Natural killer cell (primary cell): ENCODE data around the gene PI16. TPM values are rescaled to one million over a fixed set of nuclear protein-coding genes. Genes with fewer than 3 reads are reported as not detected.

Source experiments
- ATAC-seq, 3 donors: fragments of 150-1000 bp in 2 of 3; fragments of 200-7000 bp in 1 of 3; cut with Tn5 transposase; 1 replicate in 1 of 3; 2 replicates in 2 of 3; pipeline ENCODE4 v1.10.0; 2021; ENCODE audit warnings: mild to moderate bottlenecking in 2 of 3, moderate library complexity in 2 of 3
- DNase-seq, 2 donors: peaks; one replicate each; pipeline versions ENCODE4 v3.0.0 to v3.0.0-alpha.2; 2013 to 2021; ENCODE audit warnings: mixed read lengths in 1 of 2
- H3K27ac ChIP-seq: one replicate; pipeline ENCODE4 v1.5.1; 2013; ENCODE audit warnings: mild to moderate bottlenecking, low read length
- H3K27me3 ChIP-seq: one replicate; pipeline ENCODE4 v1.6.1; 2013; ENCODE audit warnings: low read length; ENCODE audit not compliant: control insufficient read depth, insufficient read depth
- H3K36me3 ChIP-seq: one replicate; pipeline ENCODE4 v1.6.1; 2013; ENCODE audit warnings: low read length; ENCODE audit not compliant: control insufficient read depth, insufficient read depth
- H3K4me1 ChIP-seq: one replicate; pipeline ENCODE4 v1.6.1; 2013; ENCODE audit warnings: low read length; ENCODE audit not compliant: control insufficient read depth, insufficient read depth
- H3K4me3 ChIP-seq: one replicate; pipeline ENCODE4 v1.5.1; 2013; ENCODE audit warnings: low read length
- H3K9me3 ChIP-seq: one replicate; pipeline ENCODE4 v1.6.1; 2013; ENCODE audit warnings: low read length; ENCODE audit not compliant: control insufficient read depth, insufficient read depth
- H3K27ac Mint-ChIP-seq, 2 donors: one replicate each; pipeline ENCODE4 v1.8.0; 2022; ENCODE audit warnings: mild to moderate bottlenecking in 2 of 2, mixed read lengths in 2 of 2, moderate library complexity in 1 of 2
- H3K27me3 Mint-ChIP-seq, 2 donors: one replicate each; pipeline ENCODE4 v1.8.0; 2022; ENCODE audit warnings: low read depth in 2 of 2, mixed read lengths in 2 of 2
- H3K36me3 Mint-ChIP-seq: one replicate; pipeline ENCODE4 v1.8.0; 2022; ENCODE audit warnings: mixed read lengths
- H3K4me1 Mint-ChIP-seq, 2 donors: one replicate each; pipeline ENCODE4 v1.8.0; 2022; ENCODE audit warnings: mixed read lengths in 2 of 2
- H3K4me3 Mint-ChIP-seq: one replicate; pipeline ENCODE4 v1.8.0; 2022; ENCODE audit warnings: mild to moderate bottlenecking, moderate library complexity, mixed read lengths
- H3K9me3 Mint-ChIP-seq, 2 donors: one replicate each; pipeline ENCODE4 v1.8.0; 2022; ENCODE audit warnings: mixed read lengths in 2 of 2
- WGBS: methylation state at CpG from one replicate; pipeline ENCODE4 v1.1.7; 2013; ENCODE audit warnings: missing lambda C conversion rate; ENCODE audit not compliant: insufficient coverage; 5-methylcytosine and 5-hydroxymethylcytosine counted together
- intact Hi-C: fragments of 100-400 bp; cut with micrococcal nuclease; formaldehyde crosslinking; loops from one replicate; pipeline ENCODE4 v1.14.2; 2022
- total RNA-seq, 4 donors: library from RNA; stranded (reverse); fragments of 120-200 nt in 1 of 4; gene quantifications; one replicate each; pipeline versions ENCODE4 v1.2.3 to v1.2.4, GENCODE V29; 2013 to 2022
- TF ChIP-seq, protein P1 (sequence below): fragments of 200-600 bp; IDR thresholded peaks from one replicate; pipeline ENCODE4 v1.8.0; 2022; ENCODE audit warnings: antibody characterized with exemption

PI16 gene, protein sequence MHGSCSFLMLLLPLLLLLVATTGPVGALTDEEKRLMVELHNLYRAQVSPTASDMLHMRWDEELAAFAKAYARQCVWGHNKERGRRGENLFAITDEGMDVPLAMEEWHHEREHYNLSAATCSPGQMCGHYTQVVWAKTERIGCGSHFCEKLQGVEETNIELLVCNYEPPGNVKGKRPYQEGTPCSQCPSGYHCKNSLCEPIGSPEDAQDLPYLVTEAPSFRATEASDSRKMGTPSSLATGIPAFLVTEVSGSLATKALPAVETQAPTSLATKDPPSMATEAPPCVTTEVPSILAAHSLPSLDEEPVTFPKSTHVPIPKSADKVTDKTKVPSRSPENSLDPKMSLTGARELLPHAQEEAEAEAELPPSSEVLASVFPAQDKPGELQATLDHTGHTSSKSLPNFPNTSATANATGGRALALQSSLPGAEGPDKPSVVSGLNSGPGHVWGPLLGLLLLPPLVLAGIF
- total RNA-seq, result 1 to 10 TPM in 2 of 3 donors, under 1 TPM in 1; 0.33 to 1.8 (median 1.1) TPM
- total RNA-seq (2013), result 8.0 TPM

DNA sequence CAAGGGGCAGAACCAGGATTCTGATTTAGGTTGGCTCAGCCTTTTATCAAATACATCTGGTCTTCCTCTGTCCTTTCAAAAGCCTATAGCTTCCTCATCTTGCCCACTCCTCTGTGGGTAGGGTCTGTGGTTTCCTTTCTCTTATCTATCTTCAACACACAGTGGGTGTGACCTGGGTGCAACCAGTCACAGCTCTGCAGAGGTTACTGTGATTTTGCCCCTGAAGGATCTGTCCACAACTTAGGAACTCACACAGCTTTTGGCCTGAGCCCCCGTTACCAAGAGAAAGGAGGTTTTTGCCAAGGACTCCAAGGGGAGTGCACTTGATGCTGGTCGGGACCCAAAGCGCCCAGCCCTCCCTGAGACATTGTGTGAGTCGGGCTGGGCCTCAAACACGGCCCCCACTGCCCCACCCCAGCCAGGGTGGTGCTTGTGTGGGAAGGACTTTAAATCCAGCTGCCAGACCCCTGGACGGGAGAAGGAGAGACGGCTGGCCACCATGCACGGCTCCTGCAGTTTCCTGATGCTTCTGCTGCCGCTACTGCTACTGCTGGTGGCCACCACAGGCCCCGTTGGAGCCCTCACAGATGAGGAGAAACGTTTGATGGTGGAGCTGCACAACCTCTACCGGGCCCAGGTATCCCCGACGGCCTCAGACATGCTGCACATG is at the start of gene PI16:
Gene PI16 (plus strand): TSS at position 477 of the 670 bp plus-strand sequence. CDS start 23 bp downstream, at position 500.
- Histone ChIP-seq H3K27ac (no peak within 1 kb of the TSS), H3K4me3 (no peak within 1 kb of the TSS), H3K27me3 (no peaks in the 10 kb centered on the region), H3K9me3 (no peaks in the 10 kb centered on the region), H3K4me1 (peaks cover 31% of the 10 kb centered on the region), H3K36me3 (no peaks in the 10 kb centered on the region)
- WGBS, result 34% methylated on average over 14 of the region's 14 CpGs
- ATAC-seq (peak; percentile 52 to 79 (median 78)), DNase-seq (peak in 1 of 2 donors; percentile 38)
- peak within 1 kb of the TSS; percentile 67 for H3K4me3 Mint-ChIP-seq
- H3K27ac Mint-ChIP-seq, result peak within 1 kb of the TSS in 1 of 2 donors; percentile 60
- peaks cover 41 to 72% of the 10 kb centered on the region in 2 donors for H3K27me3 Mint-ChIP-seq
- TF ChIP-seq, protein P1, sequence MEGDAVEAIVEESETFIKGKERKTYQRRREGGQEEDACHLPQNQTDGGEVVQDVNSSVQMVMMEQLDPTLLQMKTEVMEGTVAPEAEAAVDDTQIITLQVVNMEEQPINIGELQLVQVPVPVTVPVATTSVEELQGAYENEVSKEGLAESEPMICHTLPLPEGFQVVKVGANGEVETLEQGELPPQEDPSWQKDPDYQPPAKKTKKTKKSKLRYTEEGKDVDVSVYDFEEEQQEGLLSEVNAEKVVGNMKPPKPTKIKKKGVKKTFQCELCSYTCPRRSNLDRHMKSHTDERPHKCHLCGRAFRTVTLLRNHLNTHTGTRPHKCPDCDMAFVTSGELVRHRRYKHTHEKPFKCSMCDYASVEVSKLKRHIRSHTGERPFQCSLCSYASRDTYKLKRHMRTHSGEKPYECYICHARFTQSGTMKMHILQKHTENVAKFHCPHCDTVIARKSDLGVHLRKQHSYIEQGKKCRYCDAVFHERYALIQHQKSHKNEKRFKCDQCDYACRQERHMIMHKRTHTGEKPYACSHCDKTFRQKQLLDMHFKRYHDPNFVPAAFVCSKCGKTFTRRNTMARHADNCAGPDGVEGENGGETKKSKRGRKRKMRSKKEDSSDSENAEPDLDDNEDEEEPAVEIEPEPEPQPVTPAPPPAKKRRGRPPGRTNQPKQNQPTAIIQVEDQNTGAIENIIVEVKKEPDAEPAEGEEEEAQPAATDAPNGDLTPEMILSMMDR, result no peak
- H3K4me1 Mint-ChIP-seq, result peaks cover 29 to 38% of the 10 kb centered on the region in 2 donors
- no peaks in the 10 kb centered on the region for H3K36me3 Mint-ChIP-seq
- intact Hi-C loops, result no loop called here
- no peaks in the 10 kb centered on the region for H3K9me3 Mint-ChIP-seq

DNA sequence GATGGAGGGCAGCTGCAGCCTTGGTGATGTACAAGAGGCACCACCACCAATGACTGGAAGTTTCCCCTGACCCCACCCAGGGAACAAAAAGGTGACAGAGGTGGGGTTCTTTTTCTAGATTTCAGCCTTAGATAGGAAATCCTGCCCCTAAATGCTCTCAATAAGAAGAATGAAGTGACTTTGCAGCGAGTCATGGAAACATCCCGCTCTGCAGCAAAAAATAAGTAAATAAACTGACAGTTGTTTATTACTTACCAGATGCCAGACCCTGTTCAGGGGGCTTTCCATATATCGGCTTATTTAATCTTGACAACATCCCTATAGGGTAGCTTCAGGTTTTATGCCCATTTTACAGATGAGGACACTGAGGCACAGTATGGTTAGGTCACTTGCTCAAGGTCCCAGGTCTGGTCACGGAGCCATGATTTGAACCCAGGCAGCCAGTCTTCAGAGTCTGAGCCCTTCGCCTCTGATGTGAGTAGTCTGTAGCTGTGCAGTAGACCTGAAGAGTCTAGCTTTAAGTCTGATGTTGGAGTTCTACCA is 49.6 kb upstream of the PI16 start:
- no peaks in the 10 kb centered on the region for H3K9me3 ChIP-seq
- Mint-ChIP-seq H3K4me3 (no peak overlapping the region), H3K9me3 (no peaks in the 10 kb centered on the region), H3K4me1 (peaks cover 0 to 21% of the 10 kb centered on the region in 2 donors), H3K27me3 (no peaks in the 10 kb centered on the region), H3K36me3 (peaks cover 7% of the 10 kb centered on the region), H3K27ac (no peak overlapping the region)
- ATAC-seq (no peak), DNase-seq (no peak)
- no peaks in the 10 kb centered on the region for H3K4me1 ChIP-seq
- WGBS, result 98% methylated on average over 5 of the region's 5 CpGs
- intact Hi-C loops, result no loop called here
- H3K36me3 ChIP-seq, result peaks cover 42% of the 10 kb centered on the region
- TF ChIP-seq, protein P1, result no peak
- H3K4me3 ChIP-seq, result no peak overlapping the region
- no peak overlapping the region for H3K27ac ChIP-seq
- no peaks in the 10 kb centered on the region for H3K27me3 ChIP-seq

DNA sequence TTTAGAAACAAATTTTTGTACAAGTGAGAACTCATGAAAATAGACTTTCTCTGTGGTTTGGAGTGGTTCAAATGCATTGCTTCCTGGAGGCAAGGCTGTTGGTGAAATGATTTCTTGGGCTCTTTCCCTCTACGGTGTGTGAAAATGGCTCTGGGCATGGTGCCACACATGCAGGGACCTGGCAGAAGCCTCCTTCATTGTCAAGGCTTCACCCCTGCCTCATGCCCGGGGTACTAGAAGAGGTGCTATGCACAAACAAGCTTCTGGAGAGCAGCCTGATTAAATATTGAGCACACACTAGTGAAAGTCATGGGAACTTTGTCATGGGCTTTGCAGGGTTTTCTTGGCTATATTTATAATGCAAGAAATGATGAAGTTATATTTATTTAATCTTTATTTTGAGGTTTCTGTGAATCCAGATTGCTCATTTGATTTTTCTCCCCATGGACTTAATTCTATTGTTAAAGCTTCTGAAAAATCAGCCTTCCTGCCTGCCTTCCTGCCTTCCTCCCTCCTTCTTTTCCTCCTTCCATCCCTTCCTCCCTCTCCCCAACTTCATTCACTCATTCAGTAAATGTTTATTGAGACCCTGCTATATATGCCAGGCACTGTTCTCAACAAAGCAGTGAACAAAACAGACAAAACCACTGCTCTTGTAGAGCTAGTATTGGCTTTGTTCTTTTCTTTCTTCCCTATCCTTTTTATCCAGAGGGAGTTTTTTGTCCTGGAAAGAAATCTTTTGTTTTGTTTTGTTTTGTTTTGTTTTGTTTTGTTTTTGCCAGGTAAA is 47.8 kb upstream of the PI16 start:
- TF ChIP-seq, protein P1, result no peak
- intact Hi-C loops, result no loop called here
- H3K36me3 Mint-ChIP-seq, result peaks cover 7% of the 10 kb centered on the region
- Histone ChIP-seq H3K36me3 (peaks cover 38% of the 10 kb centered on the region), H3K27ac (no peak overlapping the region), H3K4me1 (peaks cover 4% of the 10 kb centered on the region), H3K4me3 (no peak overlapping the region), H3K9me3 (no peaks in the 10 kb centered on the region), H3K27me3 (no peaks in the 10 kb centered on the region)
- WGBS, result 25% methylated on average over 2 of the region's 2 CpGs
- no peaks in the 10 kb centered on the region for H3K27me3 Mint-ChIP-seq
- peak overlapping the region in 1 of 2 donors; percentile 10 for H3K27ac Mint-ChIP-seq
- peaks cover 3 to 24% of the 10 kb centered on the region in 2 donors for H3K4me1 Mint-ChIP-seq
- no peak for DNase-seq
- H3K4me3 Mint-ChIP-seq, result no peak overlapping the region
- H3K9me3 Mint-ChIP-seq, result no peaks in the 10 kb centered on the region
- no peak for ATAC-seq
